Measurements from ENCODE around the gene ZNF776. TPM values are rescaled to one million over a fixed set of nuclear protein-coding genes. Genes with fewer than 3 reads are reported as not detected.
"Not testable (repeated sequence)": the region's sequence is repeated elsewhere in the genome, so short reads cannot be mapped to it uniquely, and the experiment has no call there.

The ZNF776 gene
- 8.1 and 17.7 TPM in 2 replicates for total RNA-seq (2014; rRNA removed; shearing (Covaris generic))

DNA sequence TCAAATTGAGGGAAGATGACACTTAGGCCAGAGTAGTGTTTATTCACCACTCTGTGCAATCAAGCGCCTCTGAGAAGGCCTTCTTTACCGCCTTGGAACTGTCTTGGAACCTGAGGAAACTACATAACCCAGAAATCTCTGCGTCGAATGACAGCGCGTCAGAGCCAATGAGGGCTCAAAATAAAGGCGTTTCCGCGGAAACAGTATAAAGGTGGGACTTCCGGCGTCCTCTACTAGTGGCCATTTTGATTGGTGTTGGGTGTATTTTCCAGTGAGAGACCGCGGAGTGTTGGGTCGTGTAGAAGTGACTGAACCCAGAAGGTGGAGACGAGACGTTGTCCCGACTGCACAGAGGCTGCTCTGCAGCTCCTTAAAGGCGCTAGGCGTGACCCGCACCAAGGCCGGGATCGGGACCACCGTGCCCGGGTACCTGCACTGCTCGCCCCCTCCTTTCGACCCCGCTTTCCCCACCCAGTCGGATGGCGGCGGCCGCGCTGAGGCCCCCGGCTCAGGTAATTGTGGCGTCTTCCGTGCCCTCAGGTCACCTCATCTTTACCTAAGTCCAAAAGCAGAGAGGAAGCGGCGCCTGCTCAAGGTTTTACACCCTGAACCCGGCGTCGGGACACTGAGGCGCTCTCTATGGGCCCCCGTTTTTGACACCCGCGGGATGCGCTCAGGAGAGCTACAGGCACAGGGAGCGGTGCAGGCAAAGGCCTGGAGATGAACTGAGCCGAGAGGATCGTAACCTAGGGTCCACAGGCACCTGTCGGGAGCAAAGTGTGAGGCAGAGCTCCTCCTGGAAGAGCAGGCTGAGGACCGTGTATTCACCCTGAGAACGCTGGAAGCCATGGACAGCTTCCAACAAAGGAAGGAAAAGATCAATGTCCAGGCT lies at the start of gene ZNF776:
Gene ZNF776, plus strand, starts transcription at position 236 of the 892 bp plus-strand sequence. Its CDS starts 244 bp downstream, at position 480.
- peak; percentile 89 for DNase-seq (ENCODE audit: low read depth)

DNA sequence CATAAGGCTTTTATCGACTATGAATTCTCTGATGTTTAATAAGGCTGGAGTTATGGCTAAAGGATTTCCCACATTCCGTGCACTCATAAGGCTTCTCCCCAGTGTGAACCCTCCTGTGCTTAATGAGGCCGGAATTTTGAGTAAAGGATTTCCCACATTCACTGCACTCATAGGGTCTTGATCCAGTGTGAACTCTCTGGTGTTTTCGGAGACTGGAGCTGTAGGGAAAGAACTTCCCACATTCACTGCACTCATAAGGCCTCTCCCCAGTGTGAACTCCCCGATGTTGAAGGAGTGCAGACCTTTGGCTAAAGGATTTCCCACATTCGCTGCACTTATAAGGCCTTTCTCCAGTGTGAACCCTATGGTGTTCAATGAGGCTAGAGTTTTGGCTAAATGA lies 45.0 kb upstream of the ZNF776 start:
- DNase-seq (ENCODE audit: low read depth): no peak

GRCh38 chr19:57706346-57706745 lies 40.3 kb upstream of the ZNF776 start:
- no peak for DNase-seq (ENCODE audit: low read depth)

GRCh38 chr19:57708641-57709361 lies 37.8 kb upstream of the ZNF776 start, which contains the start of gene ZNF154:
Gene ZNF154, minus strand, starts transcription at chr19:57709204. Its CDS starts 233 bp downstream, at chr19:57708971.
- DNase-seq (ENCODE audit: low read depth): no peak

DNA sequence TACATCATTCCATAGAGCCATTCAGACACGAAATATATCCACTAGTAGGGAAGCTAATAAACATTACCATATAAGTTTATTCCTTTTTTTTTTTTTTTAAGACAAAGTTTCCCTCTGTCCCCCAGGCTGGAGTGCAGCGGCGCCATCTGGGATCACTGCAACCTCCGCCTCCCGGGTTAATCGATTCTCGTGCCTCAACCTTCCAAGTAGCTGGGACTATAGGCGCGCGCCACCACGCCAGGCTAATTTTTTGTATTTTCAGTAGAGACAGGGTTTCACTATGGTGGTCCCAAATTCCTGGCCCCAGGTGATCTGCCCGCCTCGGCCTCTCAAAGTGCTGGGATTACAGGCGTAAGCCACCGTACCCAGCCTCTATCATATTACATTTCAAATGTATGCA lies 37.0 kb upstream of the ZNF776 start:
- no peak for DNase-seq (ENCODE audit: low read depth)

DNA sequence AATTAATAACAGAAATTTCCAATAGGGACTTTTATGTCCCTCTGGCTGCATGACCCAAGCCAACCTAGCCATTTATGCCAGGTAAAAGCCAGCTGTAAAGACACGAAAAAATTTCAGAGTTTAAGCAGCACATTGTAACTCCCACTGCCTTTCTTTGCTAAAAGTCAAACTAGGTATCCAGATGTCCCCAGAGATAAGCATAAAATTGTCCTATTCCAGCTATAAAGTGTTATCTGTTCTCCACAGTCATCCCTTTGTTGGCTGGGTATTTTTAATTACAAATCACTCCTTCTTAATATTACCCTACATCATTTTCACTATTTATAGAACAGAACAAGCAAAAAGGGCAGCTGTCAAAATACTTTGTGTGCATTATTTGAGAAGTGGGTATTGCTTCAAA lies 34.4 kb upstream of the ZNF776 start:
- no peak for DNase-seq (ENCODE audit: low read depth)

- DNase-seq (ENCODE audit: low read depth): no peak
These were observed 27.2 kb upstream of the ZNF776 start for GRCh38 chr19:57719424-57719823.

- no peak for DNase-seq (ENCODE audit: low read depth)
These were observed 26.6 kb upstream of the ZNF776 start for GRCh38 chr19:57719901-57720519.

DNA sequence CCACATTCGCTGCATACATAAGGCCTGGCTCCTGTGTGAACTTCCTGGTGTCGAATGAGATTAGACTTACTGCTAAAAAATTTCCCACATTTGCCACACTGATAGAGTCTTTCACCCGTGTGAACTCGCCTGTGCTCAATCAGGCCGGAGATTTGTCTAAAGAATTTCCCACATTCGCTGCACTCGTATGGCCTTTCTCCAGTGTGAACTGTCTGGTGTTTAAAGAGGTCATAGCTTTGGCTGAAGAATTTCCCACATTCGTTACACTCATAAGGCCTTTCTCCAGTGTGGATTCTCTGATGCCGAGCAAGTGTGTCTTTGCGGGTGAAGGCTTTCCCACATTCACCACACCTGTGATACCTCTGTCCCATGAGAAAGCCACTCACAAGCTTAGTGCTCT lies 25.7 kb upstream of the ZNF776 start:
- DNase-seq (ENCODE audit: low read depth): no peak

- DNase-seq (ENCODE audit: low read depth): not testable (repeated sequence)
These were observed 8.3 kb upstream of the ZNF776 start for GRCh38 chr19:57738320-57738719.

- DNase-seq (ENCODE audit: low read depth): not testable (repeated sequence)
These were observed 7.8 kb upstream of the ZNF776 start for GRCh38 chr19:57738770-57739169.

- DNase-seq (ENCODE audit: low read depth): no peak
These were observed 825 bp downstream of the ZNF776 start for GRCh38 chr19:57747472-57747807.

DNA sequence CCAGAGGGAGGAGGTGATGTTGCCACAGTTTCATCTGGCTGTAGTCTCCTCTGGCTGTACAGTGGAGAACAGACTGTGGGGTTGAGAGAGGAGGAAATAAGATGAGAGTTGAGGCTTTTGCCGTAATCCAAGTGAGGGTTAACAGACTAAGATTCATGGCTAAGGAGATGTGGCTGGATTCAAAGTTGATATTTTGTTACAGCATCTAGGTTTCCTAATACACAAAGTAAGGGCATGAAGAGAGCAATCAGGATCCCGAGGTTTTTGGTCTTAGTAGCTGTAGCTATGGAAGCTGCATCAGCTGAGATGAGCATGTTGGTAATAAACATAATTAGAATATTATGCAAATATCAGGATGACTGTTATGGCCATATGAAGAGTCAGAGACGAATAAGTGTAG lies 1.4 kb downstream of the ZNF776 start:
- no peak for DNase-seq (ENCODE audit: low read depth)

DNA sequence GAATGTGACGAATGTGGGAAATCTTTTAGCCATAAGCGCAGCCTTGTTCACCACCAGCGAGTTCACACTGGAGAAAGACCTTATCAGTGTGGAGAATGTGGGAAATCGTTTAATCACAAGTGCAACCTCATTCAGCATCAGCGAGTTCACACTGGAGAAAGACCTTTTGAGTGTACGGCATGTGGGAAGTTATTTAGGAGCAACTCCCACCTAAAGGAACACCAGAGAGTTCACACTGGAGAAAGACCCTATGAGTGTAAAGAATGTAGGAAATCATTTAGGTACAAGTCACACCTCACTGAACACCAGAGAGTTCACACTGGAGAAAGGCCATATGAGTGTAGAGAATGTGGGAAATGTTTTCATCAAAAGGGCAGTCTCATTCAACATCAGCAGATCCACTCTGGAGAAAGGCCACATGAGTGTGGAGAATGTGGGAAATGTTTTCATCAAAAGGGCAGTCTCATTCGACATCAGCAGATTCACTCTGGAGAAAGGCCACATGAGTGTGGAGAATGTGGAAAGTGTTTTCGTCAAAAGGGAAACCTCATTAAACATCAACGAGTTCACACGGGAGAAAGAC lies 7.6 kb downstream of the ZNF776 start:
- DNase-seq (ENCODE audit: low read depth): no peak

GRCh38 chr19:57755031-57755430 lies 8.4 kb downstream of the ZNF776 start:
- DNase-seq (ENCODE audit: low read depth): no peak

- no peak for DNase-seq (ENCODE audit: low read depth)
These were observed 11.3 kb downstream of the ZNF776 start for GRCh38 chr19:57757941-57758340.

DNA sequence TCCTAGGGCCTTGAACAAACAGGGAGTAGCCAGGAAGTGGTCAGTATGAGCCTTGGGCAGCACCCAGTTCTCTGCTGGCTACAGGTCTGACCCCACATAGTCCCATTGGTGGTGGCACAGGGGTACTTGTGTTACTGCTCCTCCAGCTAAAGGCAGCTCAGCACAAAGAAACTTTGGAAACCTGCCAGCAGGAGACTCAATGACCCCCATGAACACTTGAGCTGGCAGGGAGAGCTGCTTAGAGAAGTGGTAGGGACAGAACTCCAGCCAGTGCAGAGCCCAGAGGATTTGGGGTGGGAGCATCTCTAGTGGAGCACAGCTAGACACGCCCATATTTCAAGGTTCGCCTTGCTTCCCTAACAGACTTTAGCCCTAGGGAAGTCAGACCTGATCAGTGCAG lies 12.5 kb downstream of the ZNF776 start:
- no peak for DNase-seq (ENCODE audit: low read depth)

DNA sequence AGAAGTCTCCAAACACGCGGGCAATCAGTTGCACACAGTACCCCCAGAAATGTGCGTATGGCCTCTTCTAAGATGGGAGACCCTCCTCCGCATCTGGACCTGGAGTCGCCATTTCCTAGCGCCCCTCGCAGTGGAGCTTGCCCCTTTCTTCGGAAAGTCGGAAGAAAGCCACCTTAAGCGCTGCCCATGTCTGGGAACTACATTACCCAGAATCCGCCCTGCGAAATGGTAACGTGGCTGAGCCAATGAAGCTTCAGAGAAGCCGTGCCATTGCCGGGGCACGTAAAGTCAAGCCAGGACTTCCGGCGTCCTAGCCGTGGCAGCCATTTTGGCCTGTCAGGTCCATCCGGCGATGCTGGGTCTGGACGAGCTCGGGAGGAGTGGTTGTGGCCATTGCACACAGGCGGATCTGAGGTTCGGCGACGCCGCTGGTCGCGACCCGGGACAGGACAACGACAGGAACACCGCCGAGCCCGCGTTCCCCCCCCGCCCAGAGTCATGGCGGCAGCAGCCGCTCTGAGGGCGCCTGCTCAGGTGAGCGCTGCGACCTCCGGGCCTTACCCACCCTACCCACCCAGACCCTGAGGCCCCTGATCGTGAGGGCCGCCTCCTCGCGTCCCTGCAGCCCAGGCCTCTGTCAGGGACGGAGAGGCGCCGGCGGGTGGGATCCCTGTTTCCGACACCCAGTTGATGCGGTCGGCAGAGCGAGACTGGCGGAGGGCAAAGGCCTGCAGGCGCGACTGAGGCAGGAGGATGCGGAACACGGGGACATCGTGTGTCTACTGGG lies 22.9 kb downstream of the ZNF776 start, which contains the start of gene ZNF586:
Gene ZNF586, plus strand, starts transcription at position 332 of the 787 bp plus-strand sequence. Its CDS starts 167 bp downstream, at position 499.
- DNase-seq (ENCODE audit: low read depth): peak; percentile 95

DNA sequence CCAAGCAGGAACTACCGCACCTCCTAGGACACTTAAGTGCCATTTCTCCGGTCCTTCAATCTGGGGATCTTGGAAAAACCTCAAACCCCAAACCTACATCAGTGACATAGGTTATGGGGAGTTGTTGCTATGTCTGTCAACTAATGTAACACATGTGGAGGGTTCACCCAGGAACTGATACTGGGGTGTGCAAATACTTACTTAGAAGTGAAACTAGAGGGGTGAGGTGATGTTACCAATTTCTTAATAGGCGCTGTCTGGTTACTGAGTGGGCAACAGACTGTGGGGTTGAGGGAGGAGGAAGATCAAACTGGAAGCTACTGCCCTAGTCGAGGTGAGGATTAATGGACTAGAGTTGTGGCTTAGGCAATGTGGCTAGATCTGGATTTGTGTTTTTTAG lies 24.8 kb downstream of the ZNF776 start:
- DNase-seq (ENCODE audit: low read depth): no peak

DNA sequence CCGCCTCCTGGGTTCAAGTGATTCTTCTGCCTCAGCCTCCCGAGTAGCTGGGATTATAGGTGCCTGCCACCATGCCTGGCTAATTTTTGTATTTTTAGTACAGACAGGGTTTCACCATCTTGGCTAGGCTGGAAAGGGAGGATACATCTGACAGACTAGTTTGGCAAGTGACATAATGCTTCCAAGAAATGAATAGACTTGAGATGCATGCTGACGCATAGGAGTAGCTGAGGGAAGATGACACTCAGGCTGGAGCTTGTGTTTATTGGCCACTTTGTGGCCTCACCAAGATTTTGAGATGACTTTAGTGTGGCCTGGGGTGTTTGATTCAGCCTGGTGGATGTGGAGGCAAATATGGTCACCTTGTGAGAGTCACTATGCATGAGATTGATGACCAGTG lies 26.9 kb downstream of the ZNF776 start:
- DNase-seq (ENCODE audit: low read depth): no peak

DNA sequence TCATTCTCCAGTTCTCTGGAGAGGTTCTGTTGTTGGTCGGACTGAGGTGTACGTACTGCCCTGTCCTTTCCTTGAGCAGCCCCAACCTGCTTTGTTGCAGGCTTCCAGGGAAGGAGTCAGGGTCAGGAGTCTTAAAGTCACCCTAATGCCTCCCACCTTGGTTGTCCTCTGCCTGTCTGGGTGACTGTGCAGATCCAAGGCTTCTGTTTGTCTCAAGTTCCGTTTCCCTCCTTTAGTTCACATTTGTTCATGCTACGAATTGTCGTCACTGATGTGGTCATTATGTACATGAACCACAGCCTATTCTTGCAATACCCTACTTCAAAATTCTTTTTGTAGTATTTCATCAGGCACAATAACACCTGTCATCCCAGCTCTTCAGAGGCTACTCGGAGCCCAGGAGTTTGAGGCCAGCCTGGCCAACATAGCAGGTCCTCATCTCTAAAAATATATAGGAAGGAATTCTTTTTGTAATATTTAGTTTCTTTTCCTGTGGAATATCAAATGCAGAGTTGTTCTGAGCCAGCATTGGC lies 30.2 kb downstream of the ZNF776 start:
- no peak for DNase-seq (ENCODE audit: low read depth)

All from Daoy (cell line).